GM23338 (cell line): Measurements from ENCODE around the gene PYGB. TPM values are rescaled to one million over a fixed set of nuclear protein-coding genes. Genes with fewer than 3 reads are reported as not detected.
"Not testable (repeated sequence)": the region's sequence is repeated elsewhere in the genome, so short reads cannot be mapped to it uniquely, and the experiment has no call there.

ENCODE experiments used
- ATAC-seq: fragments of 200-7000 bp; cut with Tn5 transposase; 3 replicates; pipeline ENCODE4 v1.9.1; 2020
- DNase-seq: peaks from one replicate; pipeline ENCODE4 v3.0.0-alpha.2; 2015; ENCODE audit warnings: low spot score
- H2AFZ ChIP-seq: fragments of 200-600 bp; sonication (generic); 2 replicates; pipeline ENCODE4 v1.8.0; 2016; ENCODE audit warnings: antibody characterized with exemption, mild to moderate bottlenecking, moderate library complexity
- H3F3A ChIP-seq: fragments of 200-600 bp; sonication (generic); replicated peaks from 2 replicates; pipeline ENCODE4 v1.8.0; 2017; ENCODE audit warnings: antibody characterized with exemption, mixed run types, low read depth
- H3K27ac ChIP-seq: fragments of 200-600 bp; sonication (generic); 2 replicates; pipeline ENCODE4 v1.6.1; 2016; ENCODE audit warnings: low read depth
- H3K27me3 ChIP-seq: fragments of 200-600 bp; sonication (generic); 2 replicates; pipeline ENCODE4 v1.8.0; 2016; ENCODE audit warnings: mild to moderate bottlenecking, mixed run types, moderate library complexity; ENCODE audit not compliant: insufficient read depth
- H3K36me3 ChIP-seq: fragments of 200-600 bp; sonication (generic); 2 replicates; pipeline ENCODE4 v1.8.0; 2016; ENCODE audit warnings: mild to moderate bottlenecking; ENCODE audit not compliant: insufficient read depth
- H3K4me1 ChIP-seq: fragments of 200-600 bp; sonication (generic); 2 replicates; pipeline ENCODE4 v1.8.0; 2016; ENCODE audit warnings: mild to moderate bottlenecking, moderate library complexity; ENCODE audit not compliant: insufficient read depth
- H3K4me2 ChIP-seq: fragments of 200-600 bp; sonication (generic); 2 replicates; pipeline ENCODE4 v1.7.1; 2017; ENCODE audit warnings: mixed run types
- H3K4me3 ChIP-seq: fragments of 200-600 bp; sonication (generic); 2 replicates; pipeline ENCODE4 v1.6.1; 2016; ENCODE audit warnings: mixed run types
- H3K79me2 ChIP-seq: fragments of 200-600 bp; sonication (generic); replicated peaks from 2 replicates; pipeline ENCODE4 v1.8.0; 2017; ENCODE audit warnings: mild to moderate bottlenecking; ENCODE audit not compliant: insufficient read depth
- H3K9me2 ChIP-seq: fragments of 200-600 bp; sonication (generic); 2 replicates; pipeline ENCODE4 v1.8.0; 2017; ENCODE audit not compliant: insufficient read depth
- H4K20me1 ChIP-seq: fragments of 200-600 bp; sonication (generic); replicated peaks from 2 replicates; pipeline ENCODE4 v1.8.0; 2017; ENCODE audit warnings: mild to moderate bottlenecking; ENCODE audit not compliant: insufficient read depth
- H3K27ac Mint-ChIP-seq: 2 replicates; pipeline ENCODE4 v1.8.0; 2020; ENCODE audit warnings: inconsistent platforms, mild to moderate bottlenecking, moderate library complexity, mixed read lengths
- H3K27me3 Mint-ChIP-seq: 3 replicates; pipeline ENCODE4 v1.8.0; 2022; ENCODE audit warnings: low read depth, mild to moderate bottlenecking, moderate library complexity, mixed read lengths, inconsistent platforms; ENCODE audit not compliant: insufficient read depth, poor library complexity
- H3K36me3 Mint-ChIP-seq: 3 replicates; pipeline ENCODE4 v1.8.0; 2021; ENCODE audit warnings: low read depth, mild to moderate bottlenecking, inconsistent platforms, moderate library complexity, mixed read lengths
- H3K4me1 Mint-ChIP-seq: 3 replicates; pipeline ENCODE4 v1.8.0; 2020; ENCODE audit warnings: mild to moderate bottlenecking, inconsistent platforms, mixed read lengths
- H3K4me3 Mint-ChIP-seq: 3 replicates; pipeline ENCODE4 v1.8.0; 2021; ENCODE audit warnings: moderate library complexity, mild to moderate bottlenecking, inconsistent platforms, mixed read lengths
- H3K9me3 Mint-ChIP-seq: 3 replicates; pipeline ENCODE4 v1.8.0; 2020; ENCODE audit warnings: moderate library complexity, mild to moderate bottlenecking, inconsistent platforms, mixed read lengths
- CTCF ChIP-seq, 2 experiments: fragments of 200-600 bp in 1 of 2; sonication (generic) in 1 of 2; conservative IDR thresholded peaks; 2 replicates each; pipeline versions ENCODE4 v1.5.1 to v1.6.1; 2016 to 2017; ENCODE audit warnings: antibody characterized with exemption in 2 of 2, low read depth in 2 of 2, mild to moderate bottlenecking in 2 of 2, moderate library complexity in 1 of 2
- JUNB ChIP-seq: IDR thresholded peaks from one replicate; pipeline ENCODE4 v1.6.1; 2016; ENCODE audit warnings: antibody characterized with exemption; ENCODE audit not compliant: unreplicated experiment
- POLR2AphosphoS5 ChIP-seq: IDR thresholded peaks from 2 replicates; pipeline ENCODE4 v1.6.1; 2016; ENCODE audit warnings: antibody characterized with exemption, low read depth
- STAT1 ChIP-seq: IDR thresholded peaks from one replicate; pipeline ENCODE4 v1.6.1; 2016; ENCODE audit warnings: antibody characterized with exemption; ENCODE audit not compliant: unreplicated experiment
- ZNF331 ChIP-seq: fragments of 250-450 bp; sonication (Bioruptor Pico); IDR thresholded peaks from 2 replicates; pipeline ENCODE4 v1.5.0; 2020; ENCODE audit warnings: low read depth, mild to moderate bottlenecking, moderate library complexity
- ZNF462 ChIP-seq: fragments of 250-450 bp; sonication (Bioruptor Pico); IDR thresholded peaks from 2 replicates; pipeline ENCODE4 v1.5.0; 2020; ENCODE audit warnings: mild to moderate bottlenecking, moderate library complexity
- polyA plus RNA-seq: library from polyadenylated mRNA; unstranded; fragments of >200 nt; fragmentation: Nextera tagmentation; extraction: Ambion mirVana; gene quantifications from 2 replicates; pipeline ENCODE4 v1.2.1, GENCODE V29; 2016
- total RNA-seq: library from RNA; depleted of rRNA; stranded (reverse); fragments of >200 nt; shearing (Covaris generic); gene quantifications from 2 replicates; pipeline ENCODE4 v1.2.3, GENCODE V29; 2014

Gene PYGB
- total and polyA plus RNA-seq, 2 experiments from 2014 or later, result 15.6 to 64.0 TPM

GRCh38 chr20:25239387-25240370, 8.2 kb upstream of the PYGB start (continued):
- TF ChIP-seq ZNF462 (CRISPR knock-in tag) (no peak), CTCF (conservative IDR thresholded peaks at IDR 0.05; ENCODE audit: low read depth in 2 of 2) (no peak), ZNF331 (no peak), POLR2AphosphoS5 (no peak), JUNB (no peak), STAT1 (no peak)

GRCh38 chr20:25240851-25241658, 6.8 kb upstream of the PYGB start:
- H2AFZ ChIP-seq, H3K27ac Mint-ChIP-seq, H3K9me2 ChIP-seq, DNase-seq, H3F3A ChIP-seq, H3K4me1 ChIP-seq, H3K4me3 Mint-ChIP-seq, H3K36me3 Mint-ChIP-seq, H3K4me3 ChIP-seq, H3K36me3 ChIP-seq, H3K27me3 ChIP-seq, ATAC-seq, H3K4me2 ChIP-seq, H4K20me1 ChIP-seq, H3K9me3 Mint-ChIP-seq, H3K27ac ChIP-seq, H3K79me2 ChIP-seq: not testable (repeated sequence)
- Mint-ChIP-seq H3K27me3 (peaks cover 15% of the 10 kb centered on the region), H3K4me1 (peaks cover 15% of the 10 kb centered on the region)

GRCh38 chr20:25241659-25241955, 6.3 kb upstream of the PYGB start:
- Mint-ChIP-seq H3K27me3 (peaks cover 16% of the 10 kb centered on the region), H3K4me1 (peaks cover 18% of the 10 kb centered on the region)
- H3K4me3 ChIP-seq, H3F3A ChIP-seq, H3K4me3 Mint-ChIP-seq, H3K4me1 ChIP-seq, H3K27ac ChIP-seq, H3K27me3 ChIP-seq, H3K36me3 ChIP-seq, H3K4me2 ChIP-seq, H2AFZ ChIP-seq, H4K20me1 ChIP-seq, H3K9me2 ChIP-seq, DNase-seq, H3K36me3 Mint-ChIP-seq, ATAC-seq, H3K27ac Mint-ChIP-seq, H3K9me3 Mint-ChIP-seq, H3K79me2 ChIP-seq: not testable (repeated sequence)
